ENCODE data around the gene PANX2. TPM values are rescaled to one million over a fixed set of nuclear protein-coding genes. Genes with fewer than 3 reads are reported as not detected.

Gene PANX2
- total RNA-seq, 1 donor from 2014 or later: 0.43 TPM

GRCh38 chr22:50190182-50190940, 19.8 kb downstream of the PANX2 start:
- DNase-seq (ENCODE audit: missing footprints) (peak; percentile 93), ATAC-seq (peak; percentile 66)
- intact Hi-C loops (cut with DNase I): no loop called here

- no peak for ATAC-seq
Measured at GRCh38 chr22:50190941-50191741, 20.6 kb downstream of the PANX2 start.

GRCh38 chr22:50192436-50193204, 22.1 kb downstream of the PANX2 start:
- ATAC-seq (no peak), DNase-seq (ENCODE audit: missing footprints) (no peak)
- intact Hi-C loops (cut with DNase I): no loop called here

More at GRCh38 chr22:50190941-50191741, 20.6 kb downstream of the PANX2 start:
- intact Hi-C loops (cut with DNase I): no loop called here
- no peak for DNase-seq (ENCODE audit: missing footprints)

GRCh38 chr22:50193621-50194020, 23.1 kb downstream of the PANX2 start:
- intact Hi-C loops (cut with DNase I): no loop called here
- ATAC-seq: no peak
- no peak for DNase-seq (ENCODE audit: missing footprints)

GRCh38 chr22:50194037-50194805, 23.7 kb downstream of the PANX2 start:
- intact Hi-C loops (cut with DNase I): no loop called here
- ATAC-seq: no peak
- DNase-seq (ENCODE audit: missing footprints): no peak

- intact Hi-C loops (cut with DNase I): no loop called here
- DNase-seq (ENCODE audit: missing footprints) (no peak), ATAC-seq (no peak)
Measured at GRCh38 chr22:50196256-50196655, 25.7 kb downstream of the PANX2 start.

- ATAC-seq (no peak), DNase-seq (ENCODE audit: missing footprints) (no peak)
- intact Hi-C loops (cut with DNase I): no loop called here
Measured at GRCh38 chr22:50197000-50197800, 26.7 kb downstream of the PANX2 start.

- DNase-seq (ENCODE audit: missing footprints) (no peak), ATAC-seq (no peak)
- intact Hi-C loops (cut with DNase I): no loop called here
Measured at GRCh38 chr22:50197856-50198623, 27.5 kb downstream of the PANX2 start.

- DNase-seq (ENCODE audit: missing footprints) (no peak), ATAC-seq (no peak)
- intact Hi-C loops (cut with DNase I): no loop called here
Measured at GRCh38 chr22:50198624-50199017, 28.1 kb downstream of the PANX2 start.

GRCh38 chr22:50199251-50199721, 28.8 kb downstream of the PANX2 start:
- intact Hi-C loops (cut with DNase I): no loop called here
- no peak for DNase-seq (ENCODE audit: missing footprints)
- no peak for ATAC-seq

- ATAC-seq (peak; percentile 9), DNase-seq (ENCODE audit: missing footprints) (no peak)
- intact Hi-C loops (cut with DNase I): no loop called here
Measured at GRCh38 chr22:50199829-50200460, 29.4 kb downstream of the PANX2 start.

GRCh38 chr22:50200461-50201190, 30.1 kb downstream of the PANX2 start, which contains the start of gene SELENOO:
Gene SELENOO, plus strand, starts transcription at chr22:50201011. Its CDS starts 26 bp downstream, at chr22:50201037.
- intact Hi-C loops (cut with DNase I): no loop called here
- DNase-seq (ENCODE audit: missing footprints) (peak; percentile 95), ATAC-seq (peak; percentile 91)

GRCh38 chr22:50201191-50202129, 30.9 kb downstream of the PANX2 start:
- intact Hi-C loops (cut with DNase I): no loop called here
- DNase-seq (ENCODE audit: missing footprints) (no peak), ATAC-seq (peak; percentile 20)

- no peak for ATAC-seq
- no peak for DNase-seq (ENCODE audit: missing footprints)
- intact Hi-C loops (cut with DNase I): no loop called here
Measured at GRCh38 chr22:50202130-50202666, 31.7 kb downstream of the PANX2 start.

GRCh38 chr22:50203288-50203687, 32.8 kb downstream of the PANX2 start:
- intact Hi-C loops (cut with DNase I): no loop called here
- DNase-seq (ENCODE audit: missing footprints) (no peak), ATAC-seq (no peak)

Measured in Right ventricle myocardium inferior (tissue), 1 donor.